Epithelial cell of esophagus (primary cell): ENCODE data around the gene DYNC1I1.

Experiments
- DNase-seq: peaks from one replicate; pipeline ENCODE4 v3.0.0; 2010; ENCODE audit warnings: low read depth
- H3K4me3 ChIP-seq: 2 replicates; pipeline ENCODE4 v1.5.1; 2011; ENCODE audit warnings: mild to moderate bottlenecking, low read length, control low read depth
- TF ChIP-seq, protein P1 (sequence below): IDR thresholded peaks from 2 replicates; pipeline ENCODE4 v1.5.1; 2011; ENCODE audit warnings: low read depth, mild to moderate bottlenecking, low read length, control low read depth, inconsistent platforms; ENCODE audit not compliant: insufficient read depth; ENCODE audit errors: missing control alignments

DYNC1I1 gene

GRCh38 chr7:96074871-96075270 lies 302.5 kb downstream of the DYNC1I1 start:
- TF ChIP-seq, protein P1, sequence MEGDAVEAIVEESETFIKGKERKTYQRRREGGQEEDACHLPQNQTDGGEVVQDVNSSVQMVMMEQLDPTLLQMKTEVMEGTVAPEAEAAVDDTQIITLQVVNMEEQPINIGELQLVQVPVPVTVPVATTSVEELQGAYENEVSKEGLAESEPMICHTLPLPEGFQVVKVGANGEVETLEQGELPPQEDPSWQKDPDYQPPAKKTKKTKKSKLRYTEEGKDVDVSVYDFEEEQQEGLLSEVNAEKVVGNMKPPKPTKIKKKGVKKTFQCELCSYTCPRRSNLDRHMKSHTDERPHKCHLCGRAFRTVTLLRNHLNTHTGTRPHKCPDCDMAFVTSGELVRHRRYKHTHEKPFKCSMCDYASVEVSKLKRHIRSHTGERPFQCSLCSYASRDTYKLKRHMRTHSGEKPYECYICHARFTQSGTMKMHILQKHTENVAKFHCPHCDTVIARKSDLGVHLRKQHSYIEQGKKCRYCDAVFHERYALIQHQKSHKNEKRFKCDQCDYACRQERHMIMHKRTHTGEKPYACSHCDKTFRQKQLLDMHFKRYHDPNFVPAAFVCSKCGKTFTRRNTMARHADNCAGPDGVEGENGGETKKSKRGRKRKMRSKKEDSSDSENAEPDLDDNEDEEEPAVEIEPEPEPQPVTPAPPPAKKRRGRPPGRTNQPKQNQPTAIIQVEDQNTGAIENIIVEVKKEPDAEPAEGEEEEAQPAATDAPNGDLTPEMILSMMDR: no peak
- H3K4me3 ChIP-seq: no peak overlapping the region
- DNase-seq: no peak

- TF ChIP-seq, protein P1: peak; percentile 93
- peak; percentile 56 for DNase-seq
These were observed 303.4 kb downstream of the DYNC1I1 start for GRCh38 chr7:96075510-96076349.

DNA sequence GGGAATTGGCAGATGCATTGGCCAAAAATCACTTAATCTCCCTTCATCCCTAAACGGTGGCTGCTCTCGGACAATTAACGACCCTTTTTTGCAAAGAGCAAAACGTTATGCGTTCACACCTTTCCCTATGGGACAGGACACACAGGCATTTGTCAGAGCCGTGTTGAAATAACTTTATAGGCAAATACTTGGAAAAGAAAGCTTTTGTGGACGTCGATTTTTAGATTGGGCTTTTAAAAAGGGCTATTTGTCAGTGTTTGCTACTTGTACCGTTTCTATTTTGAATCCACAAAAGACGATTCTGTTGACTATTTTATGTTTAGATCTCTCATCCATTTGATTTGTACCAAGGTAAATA lies 304.0 kb downstream of the DYNC1I1 start:
- peak overlapping the region; percentile 59 for H3K4me3 ChIP-seq
- TF ChIP-seq, protein P1: no peak
- DNase-seq: no peak

More at GRCh38 chr7:96075510-96076349, 303.4 kb downstream of the DYNC1I1 start:
- H3K4me3 ChIP-seq: peak overlapping the region; percentile 59

DNA sequence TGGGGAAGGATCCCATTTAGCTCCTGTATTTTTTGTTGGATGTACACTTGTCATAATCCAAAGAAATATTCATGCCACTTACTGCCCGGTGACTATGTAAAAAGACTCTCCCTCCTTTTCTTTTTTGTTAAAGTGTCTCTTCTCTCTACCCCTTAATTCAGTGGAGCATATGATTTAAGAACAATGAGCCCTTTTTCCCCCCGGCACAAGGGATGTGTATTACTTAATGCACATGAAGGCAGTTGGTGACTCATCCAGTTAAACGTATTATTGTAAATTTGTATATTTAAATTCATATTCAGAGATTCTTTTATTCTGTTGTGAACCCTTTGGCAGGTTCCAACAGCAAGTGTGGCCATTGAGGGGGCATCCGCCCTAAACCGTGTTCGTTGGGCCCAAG lies 307.7 kb downstream of the DYNC1I1 start:
- DNase-seq: peak; percentile 32
- no peak overlapping the region for H3K4me3 ChIP-seq
- TF ChIP-seq, protein P1: no peak

GRCh38 chr7:96084881-96085553 lies 312.7 kb downstream of the DYNC1I1 start:
- TF ChIP-seq, protein P1: no peak
- DNase-seq: peak; percentile 87
- no peak overlapping the region for H3K4me3 ChIP-seq

DNA sequence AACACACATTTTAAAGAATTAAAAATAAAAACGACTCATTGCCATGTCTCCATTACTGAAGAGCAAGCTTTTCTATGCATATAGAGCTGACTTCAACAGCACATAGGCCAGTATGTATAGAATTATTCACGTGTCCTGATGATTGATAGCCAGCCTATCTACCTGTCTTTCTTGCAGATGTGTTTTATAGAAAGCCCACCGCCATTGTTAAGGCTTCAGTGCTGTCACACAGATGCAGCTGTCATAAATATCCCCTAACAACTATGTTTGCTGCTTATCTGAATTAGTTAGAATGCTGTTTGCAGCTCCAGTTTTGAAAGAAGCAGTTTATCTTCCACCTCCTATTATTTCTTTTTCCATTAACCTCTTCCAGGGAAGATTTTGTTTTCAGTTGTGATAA lies 313.6 kb downstream of the DYNC1I1 start:
- H3K4me3 ChIP-seq: no peak overlapping the region
- DNase-seq: no peak
- TF ChIP-seq, protein P1: no peak
